Umbilical cord (tissue), 2 donors: Measurements from ENCODE around the gene LRP5. TPM values are rescaled to one million over a fixed set of nuclear protein-coding genes. Genes with fewer than 3 reads are reported as not detected.

Experiments
- DNase-seq: peaks from one replicate; pipeline ENCODE4 v3.0.0-alpha.2; 2015; ENCODE audit warnings: low spot score
- total RNA-seq: library from RNA; depleted of rRNA; stranded (reverse); fragments of >200 nt; gene quantifications from one replicate; pipeline ENCODE4 v1.2.3, GENCODE V29; 2014; ENCODE audit warnings: low replicate concordance; ENCODE audit not compliant: insufficient read depth

Gene LRP5
- 50.6 TPM for total RNA-seq

DNA sequence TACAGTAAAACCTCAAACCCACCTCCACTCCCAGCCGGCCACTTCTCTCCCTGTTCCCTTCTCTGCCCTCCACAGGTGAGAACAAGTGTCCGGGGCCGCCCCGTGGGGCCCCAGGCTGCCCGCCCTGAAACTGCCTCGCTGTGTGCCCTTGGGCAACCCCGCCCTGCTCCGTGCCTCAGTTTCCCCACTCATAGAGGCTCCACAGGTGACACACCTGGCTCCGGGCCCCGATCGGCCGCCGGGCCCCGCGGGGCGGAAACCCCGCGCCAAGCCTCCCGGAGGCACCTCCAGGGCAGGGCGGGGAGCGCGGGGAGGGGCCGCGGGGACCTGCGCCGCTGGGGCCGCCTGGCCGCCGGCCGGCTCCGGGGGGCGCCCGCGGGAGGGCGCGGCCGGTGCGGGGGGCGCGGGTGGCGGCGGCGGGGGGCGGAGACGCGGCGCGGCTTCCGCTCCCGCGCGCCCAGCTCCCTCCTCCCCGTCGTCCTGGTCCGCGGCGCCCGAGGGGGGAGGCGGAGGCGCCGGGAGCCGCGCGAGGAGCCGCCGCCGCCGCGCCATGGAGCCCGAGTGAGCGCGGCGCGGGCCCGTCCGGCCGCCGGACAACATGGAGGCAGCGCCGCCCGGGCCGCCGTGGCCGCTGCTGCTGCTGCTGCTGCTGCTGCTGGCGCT lies at the start of gene LRP5:
Gene LRP5, plus strand, starts transcription at position 475 of the 663 bp plus-strand sequence. Its CDS starts 124 bp downstream, at position 599.
- DNase-seq, result no peak

DNA sequence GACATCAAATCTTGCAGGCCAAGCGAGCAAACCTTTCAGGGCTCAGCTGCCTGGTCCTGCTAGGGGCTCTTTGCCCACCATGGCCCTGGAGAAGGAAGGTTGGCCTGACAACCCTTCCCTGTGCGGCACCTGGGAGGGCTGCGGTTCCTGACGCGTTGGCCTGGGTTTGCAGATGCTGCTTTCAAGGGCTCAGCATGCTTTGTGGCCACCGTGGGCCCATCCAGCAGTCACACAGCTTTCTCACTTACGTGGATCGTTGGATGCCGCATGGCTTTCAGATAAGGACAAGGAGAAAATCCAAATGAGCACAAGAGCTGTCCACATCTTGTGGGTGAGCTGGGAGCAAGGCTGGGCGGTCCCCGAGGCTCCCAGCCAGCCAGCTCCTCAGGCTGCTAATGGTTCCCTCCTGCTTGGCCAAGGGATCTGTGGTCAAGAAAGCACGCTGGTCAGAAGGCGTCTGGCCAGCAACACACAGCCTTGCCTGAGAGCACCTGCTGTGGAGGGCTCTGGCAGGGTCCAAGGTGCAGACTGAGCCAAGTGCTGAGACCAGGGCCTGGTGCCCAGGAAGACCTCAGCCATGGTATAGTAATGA lies 48.9 kb upstream of the LRP5 start:
- no peak for DNase-seq

DNA sequence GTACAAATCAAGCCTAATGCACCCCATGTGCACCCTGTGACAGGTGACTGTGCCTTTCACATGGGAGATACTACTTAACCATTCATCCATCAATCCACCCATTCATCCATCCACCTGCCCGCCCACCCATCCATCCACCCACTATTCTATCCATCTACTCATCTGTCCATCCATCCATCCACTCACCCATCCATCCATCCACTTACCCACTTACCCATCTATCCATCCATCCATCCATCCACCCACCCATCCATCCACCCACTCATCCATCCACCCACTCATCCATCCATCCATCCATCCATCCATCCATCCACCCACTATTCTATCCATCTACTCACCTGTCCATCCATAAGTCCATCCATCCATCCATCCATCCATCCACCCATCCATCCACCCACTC lies 48.1 kb upstream of the LRP5 start:
- DNase-seq, result no peak

DNA sequence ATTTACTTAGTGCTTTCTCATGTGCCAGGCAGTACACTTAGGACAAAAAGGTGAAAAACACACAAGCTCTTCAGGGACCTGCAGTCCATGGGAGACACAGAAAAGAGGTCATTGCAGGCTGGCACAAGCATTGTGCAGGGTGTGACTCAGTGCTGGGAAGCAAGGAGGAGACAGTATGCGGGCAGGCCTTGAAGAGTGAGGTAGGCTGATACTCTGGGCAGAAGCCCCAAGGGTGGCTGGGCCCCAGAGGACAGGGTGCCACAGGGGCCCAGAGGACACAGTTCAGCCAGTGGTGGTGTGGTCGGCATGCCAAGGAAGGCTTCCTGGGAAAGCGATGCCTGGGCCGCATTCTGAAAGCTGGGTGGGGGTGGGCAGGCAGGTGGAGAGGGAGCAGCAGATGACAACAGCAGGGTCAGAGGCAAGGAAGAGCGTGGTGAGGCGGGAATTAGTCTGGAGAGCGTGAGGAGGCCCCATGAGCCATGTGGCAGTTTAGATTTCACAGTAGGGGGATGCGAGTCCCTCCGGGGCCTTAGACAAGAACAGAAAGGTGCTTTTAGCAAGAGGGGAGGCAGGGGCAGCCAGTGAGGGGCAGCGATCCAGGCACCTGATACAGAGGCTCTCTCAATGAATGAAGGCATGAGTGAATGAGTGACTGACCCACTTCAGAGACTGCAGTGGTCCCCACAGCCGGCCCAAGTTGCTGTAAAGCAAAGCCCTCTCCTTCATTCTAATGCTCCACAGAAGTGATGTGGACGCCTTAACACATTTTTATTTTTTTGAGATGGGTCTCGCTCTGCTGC lies 47.5 kb upstream of the LRP5 start:
- DNase-seq, result no peak

DNA sequence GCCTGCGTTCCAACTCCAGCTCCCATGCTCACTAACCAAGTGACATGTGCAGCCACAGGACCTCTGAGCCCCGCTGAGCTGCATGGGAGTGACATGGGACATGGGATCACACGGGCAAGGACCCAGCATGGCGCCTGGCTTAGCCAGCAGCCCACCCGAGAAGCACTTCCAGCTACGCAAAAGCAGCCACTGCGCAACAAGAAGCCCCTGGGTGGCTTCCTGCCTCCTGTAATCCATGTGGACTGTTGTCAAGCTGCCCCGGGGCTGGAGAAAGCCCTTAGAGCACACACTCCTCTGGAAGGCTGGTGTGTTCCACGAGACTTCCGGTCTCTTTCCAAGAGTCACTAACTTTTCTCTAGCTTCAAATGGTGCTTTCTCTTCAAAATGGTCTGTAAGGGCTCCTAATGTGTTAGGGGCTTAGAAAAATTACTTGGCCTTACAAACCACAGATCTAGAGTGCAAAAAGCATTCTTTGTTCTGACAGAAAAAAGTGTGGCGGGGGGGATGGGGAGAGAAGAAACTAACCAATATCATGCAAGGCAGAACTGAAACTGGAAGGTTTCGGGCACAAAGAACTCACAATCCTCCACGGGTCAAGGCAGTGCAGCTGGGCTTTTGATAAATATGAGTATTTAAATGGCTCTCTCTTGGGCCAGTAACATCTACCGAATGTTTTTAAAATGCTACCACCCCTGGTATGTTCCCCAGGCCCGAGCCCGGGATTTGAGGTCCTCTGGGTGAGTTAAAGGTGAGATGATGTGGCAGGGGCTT lies 46.1 kb upstream of the LRP5 start:
- DNase-seq, result no peak

DNA sequence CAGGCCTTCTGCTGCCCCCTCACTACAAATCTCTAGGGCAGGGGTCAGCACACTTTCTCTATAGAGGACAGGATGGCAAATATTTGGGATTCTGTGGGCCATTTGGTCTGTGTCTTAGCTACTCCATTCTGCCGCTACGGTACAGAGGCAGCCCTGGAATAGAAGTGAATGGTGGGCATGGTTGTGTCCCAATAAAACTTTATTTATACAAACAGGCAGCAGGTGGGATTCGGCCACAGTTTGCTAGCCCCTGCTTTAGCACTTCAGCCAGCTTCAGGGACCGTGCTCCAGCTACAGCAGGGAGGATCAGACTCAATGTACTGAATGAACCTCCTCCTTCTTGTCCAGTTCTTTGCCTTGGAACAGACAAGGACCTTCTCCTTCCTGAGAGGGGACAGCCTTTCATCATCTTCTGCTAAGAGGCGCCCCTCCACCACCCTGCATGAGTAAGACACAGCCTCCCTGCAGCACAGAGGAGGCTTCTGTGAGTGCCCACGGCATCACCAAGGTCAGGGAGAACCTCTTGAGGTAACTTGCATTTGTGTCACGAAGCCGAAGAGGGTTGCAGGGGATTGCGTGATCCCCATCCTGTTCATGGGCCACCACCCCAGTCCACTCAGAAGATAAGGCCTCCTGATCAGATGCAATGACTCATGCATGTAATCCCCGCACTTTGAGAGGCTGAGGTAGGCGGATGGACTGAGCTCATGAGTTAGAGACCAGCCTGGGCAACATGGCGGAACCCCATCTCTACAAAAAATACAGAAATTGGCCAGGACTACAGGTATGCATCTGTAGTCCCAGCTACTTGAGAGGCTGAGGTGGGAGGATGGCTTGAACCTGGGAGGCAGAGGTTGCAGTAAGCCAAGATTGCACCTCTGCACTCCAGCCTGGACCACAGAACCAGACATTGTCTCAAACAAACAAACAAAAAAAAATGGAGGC lies 45.2 kb upstream of the LRP5 start:
- no peak for DNase-seq

DNA sequence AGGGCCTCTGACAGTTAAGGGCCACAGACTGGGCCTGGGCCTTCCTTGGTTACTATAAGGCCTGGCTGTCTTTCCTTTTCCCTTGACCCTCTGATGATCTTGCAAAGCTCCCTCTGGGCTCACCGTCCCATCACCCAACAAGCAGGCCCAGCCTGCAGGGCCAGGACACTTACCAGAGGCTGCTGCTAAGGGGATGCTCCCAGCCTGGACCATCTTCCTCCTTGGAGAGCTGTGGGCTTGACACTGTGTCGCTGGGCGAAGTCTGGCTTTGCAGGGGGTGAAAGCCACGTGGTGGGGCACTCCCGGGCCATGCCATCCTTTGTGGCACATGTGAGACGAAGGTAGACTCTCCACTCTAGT lies 44.5 kb upstream of the LRP5 start:
- DNase-seq, result no peak

DNA sequence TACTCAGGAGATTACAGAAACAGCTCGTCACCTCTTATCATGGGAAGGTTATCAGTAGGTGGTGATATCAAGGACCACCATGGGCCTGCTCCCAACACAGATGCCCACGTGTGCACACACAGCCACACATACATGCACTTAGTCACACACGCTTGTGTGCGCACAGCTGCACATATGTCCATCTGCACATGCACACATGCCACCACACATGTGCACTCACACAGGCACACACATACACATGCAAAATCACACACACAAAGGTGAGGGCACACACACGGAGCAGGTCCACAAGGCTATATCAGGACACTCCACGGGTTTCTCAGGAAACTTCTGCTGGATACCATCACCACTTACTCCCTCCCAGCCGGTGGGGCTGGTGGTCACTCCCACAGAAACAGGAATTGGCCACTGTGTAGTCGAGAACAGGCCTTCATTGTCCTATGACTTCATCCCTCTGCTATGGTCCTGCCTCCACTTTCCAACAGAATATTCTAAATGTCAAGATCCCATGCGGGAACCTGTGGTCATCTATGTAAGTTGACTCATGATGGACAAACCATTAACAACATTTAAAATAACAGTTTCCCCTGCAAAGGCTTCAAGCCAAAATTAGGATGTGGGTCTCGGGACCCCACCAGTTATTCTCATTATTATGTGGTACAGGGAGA lies 42.8 kb upstream of the LRP5 start:
- no peak for DNase-seq

DNA sequence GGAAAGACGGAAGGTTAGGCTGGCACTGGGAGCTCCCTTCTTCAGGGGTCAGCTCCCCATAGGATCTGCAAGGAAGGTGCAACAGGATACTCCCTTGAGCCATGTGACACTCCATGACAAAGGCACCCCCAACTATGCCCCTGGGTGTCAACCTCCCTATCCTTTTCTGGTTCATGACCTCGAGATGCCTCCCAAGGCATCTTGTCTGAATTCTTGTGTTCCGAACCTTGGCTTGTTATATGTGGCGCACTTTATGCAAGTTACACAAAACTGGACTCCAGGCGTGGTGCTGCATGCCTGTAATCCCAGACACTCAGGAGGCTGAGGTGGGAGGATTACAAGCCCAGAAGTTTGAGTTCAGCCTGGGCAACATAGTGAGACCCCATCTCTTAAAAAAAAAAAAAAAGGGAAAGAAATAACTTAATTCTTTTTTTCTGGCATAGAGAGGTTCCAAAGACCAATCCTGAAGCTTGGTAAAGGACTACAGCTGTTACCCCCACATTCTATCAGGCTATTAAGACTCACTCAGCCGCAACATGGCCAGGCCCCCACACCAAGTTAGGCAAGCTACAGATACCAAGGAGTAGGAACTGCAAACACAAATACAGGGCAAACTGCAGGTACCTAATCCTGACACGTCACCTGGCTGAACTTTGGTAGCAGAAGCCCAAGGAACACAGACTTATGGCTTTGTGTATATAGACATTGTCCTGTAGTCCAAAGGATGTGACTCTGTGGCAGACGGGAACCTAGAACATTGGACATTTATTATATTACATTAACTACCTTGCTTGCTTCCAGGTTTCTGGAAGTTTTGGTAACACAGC lies 42.0 kb upstream of the LRP5 start:
- no peak for DNase-seq

DNA sequence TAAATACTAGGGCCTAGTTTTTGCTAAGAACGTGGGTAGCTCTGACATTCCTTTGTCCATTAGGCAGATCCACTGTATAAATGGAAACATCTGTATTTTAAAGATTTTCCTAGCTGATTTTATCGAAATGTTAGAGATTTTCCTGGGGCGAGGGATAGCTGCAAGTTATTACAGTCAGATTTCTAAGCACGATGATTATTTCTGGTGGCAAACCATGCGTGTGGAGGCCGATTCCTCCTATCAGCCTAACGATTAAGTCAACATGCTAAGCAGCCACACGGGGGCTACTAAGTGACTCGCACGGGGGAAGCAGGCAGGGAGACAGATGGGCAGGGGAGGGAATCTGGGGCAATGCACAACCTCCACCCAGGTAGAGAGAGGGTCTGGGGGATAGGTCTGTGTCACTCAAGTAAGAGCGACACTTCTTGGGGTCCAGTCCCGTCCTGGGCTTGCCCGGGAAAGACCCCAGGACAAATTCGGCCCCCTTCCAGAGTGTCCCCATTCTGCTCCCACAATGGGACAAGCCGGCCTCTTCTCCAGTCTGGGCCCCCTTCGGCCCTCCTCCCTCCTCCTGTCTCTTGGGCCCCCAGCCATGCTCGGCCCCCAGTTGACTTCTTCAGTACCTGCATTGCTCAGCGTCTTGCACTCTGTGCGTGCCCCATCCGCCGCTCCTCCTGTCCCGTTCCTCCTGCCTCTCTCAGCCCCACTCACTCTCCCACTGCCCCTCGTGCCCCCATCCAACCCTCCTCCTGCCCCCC lies 41.2 kb upstream of the LRP5 start:
- DNase-seq, result peak; percentile 70

DNA sequence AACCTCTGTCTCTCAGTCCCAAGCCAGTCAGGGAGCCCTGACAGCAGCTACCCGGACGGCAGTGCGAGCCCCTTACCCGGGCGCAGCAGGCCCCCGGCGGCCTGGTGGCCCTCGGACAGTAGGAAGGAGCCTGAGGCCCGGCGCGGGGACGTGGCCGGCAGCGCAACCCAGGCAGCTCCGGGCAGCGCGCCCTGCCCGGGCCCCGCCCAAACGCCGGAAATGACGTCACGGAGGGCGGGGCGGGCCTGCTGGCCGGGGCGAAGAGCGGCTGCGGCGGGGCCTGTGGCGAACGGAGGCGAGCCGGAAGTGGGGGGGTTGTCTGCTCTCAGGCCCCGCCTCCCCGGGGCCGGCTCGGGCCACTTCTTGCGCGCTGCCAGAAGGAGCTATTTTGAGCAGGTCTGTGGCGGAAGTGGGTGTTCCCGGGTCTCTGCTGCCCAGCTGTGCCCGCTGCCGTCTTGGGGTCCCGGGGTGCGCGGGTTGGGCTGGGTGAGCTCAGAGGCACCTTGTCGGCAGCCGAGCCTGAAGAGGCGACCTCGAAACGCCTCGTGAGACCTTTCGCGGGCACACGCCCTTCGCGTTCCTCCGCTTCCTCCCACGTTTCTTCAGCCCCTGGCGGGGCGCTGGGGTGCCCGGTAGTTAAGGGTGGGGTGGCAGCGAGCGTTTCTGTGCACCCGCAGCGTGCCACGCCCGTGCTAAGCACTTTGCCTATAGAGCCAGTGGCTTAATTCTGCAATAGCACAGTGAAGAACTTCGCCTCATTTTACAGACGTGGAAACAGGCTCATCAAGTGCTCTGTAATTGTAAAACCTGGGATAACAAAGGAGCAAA lies 40.4 kb upstream of the LRP5 start, which contains the start of gene C11orf24:
Gene C11orf24, minus strand, starts transcription at position 193 of the 828 bp plus-strand sequence. CDS start 8,206 bp downstream, outside the sequence.
- peak; percentile 96 for DNase-seq

DNA sequence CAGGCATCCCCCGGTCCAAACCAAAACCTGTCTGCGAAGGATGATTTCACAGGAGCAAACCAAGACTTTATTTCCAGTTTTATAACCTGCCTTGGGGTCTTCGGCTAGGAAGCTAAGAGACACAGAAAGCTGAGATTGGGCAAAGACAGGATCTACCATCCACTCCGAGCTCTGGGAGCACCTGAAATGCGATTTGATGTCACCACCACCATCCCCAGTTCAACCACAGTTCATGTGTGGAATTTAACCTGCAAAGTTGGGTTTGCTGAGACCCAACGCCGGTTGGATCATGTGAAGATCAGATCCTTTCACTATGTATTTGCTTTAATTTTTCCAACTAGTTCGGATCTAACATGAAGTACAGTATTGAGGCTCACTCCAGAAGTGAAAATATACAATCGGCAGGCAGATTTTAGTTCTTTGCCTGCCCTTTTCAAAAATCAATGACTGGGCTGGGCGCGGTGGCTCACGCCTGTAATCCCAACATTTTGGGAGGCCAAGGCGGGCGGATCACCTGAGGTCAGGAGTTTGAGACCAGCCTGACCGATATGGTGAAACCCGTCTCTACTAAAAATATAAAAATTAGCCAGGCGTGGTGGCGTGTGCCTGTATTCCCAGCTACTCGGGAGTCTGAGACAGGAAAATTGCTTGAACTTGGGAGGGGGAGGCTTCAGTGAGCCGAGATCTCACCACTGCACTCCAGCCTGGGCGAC lies 39.2 kb upstream of the LRP5 start:
- DNase-seq, result no peak

DNA sequence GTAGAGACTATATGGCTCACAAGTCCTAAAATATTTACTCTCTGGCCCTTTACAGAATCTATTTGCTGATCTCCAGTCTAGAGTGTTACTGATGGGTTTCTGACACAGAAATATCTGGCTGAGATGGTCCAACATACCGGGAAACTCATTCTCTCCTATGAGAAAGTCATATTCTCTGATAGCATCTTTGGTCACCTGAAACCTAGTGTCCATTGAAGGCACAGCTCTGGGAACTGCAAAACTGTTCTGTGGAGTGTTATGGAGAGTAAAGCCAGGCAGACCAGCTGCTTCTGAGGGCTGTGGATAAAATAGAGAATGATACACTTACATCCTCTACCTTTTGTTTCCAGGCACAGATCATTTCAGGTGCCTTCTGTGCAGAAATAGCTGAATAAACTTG lies 38.1 kb upstream of the LRP5 start:
- no peak for DNase-seq

DNA sequence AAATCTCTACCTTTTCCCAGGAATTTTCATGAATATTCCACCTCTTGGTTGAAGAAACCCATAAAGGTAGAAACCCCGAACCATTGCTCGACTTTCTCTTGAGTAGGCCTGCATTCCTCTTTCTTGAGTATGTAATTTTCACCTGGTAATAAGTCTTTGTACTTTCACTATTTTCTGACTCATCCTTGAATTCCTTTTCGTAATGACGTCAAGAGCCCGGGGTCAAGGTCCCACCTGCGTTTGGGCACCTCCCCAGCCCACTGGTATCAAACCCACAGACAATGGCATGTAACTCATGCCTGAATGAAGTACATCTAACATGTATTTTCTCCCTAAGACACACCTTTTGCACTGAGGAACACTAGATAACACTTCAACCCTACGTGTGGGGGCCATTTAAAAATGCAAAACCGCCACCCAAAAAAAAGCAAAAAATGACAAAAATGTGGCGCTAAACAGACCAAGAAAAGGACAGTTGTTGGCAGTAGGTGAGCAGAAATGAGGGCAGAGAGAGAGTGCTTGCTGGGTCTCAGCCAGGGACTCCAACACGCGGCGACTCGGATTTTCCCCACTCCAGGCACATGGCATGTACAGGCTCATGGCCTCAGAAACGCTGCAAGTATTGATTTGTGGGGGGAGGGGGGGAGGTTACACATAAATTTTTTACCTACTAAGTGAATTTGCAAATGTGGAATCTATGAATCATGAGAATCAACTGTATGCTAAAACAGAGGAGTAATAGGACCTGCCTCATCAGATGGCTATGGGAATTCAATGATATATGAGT lies 36.5 kb upstream of the LRP5 start:
- DNase-seq, result no peak

DNA sequence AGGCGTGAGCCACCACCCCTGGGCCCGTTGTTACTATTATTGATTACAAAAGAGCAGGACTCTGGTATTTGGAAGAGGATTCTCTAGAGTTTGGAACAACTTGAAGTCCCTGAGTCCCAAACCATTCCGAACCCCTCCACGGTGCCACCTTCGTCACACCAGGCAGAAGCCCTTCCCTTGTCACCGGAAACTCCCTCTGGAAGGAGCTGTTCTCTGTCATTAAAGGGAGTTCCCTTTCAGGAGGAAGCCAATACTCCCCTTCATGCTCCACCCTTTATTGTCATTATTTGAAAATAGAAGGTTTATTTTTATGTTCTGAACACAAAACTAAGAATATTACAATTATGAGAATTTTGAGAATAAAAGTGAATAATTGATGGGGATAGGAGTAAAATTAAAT lies 35.5 kb upstream of the LRP5 start:
- DNase-seq, result no peak

DNA sequence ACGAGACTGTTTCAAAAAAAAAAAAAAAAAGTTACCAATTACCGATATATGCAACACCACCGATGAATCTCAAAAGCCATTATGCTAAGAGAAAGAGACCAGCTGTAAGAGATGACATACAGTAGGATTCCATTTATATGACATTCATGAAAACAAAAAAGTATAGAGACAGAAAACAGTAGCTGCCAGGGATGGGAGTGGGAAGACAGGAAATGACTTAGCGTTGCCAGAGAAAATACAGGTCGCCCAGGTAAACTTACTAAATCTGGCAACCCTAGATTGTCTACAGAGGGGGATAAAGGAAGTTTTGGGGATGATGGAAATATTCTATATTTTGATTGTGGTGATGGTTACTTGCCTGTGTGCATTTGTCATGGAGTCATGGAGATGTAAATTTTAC lies 32.7 kb upstream of the LRP5 start:
- DNase-seq, result no peak
